Measurements from ENCODE around the gene OR8D2. TPM values are rescaled to one million over a fixed set of nuclear protein-coding genes. Genes with fewer than 3 reads are reported as not detected.
"Not testable (repeated sequence)": the region's sequence is repeated elsewhere in the genome, so short reads cannot be mapped to it uniquely, and the experiment has no call there.

OR8D2 gene
- total RNA-seq, 1 experiment from 2014 or later = not detected

GRCh38 chr11:124285610-124286344 is 34.2 kb downstream of the OR8D2 start:
- peak; percentile 89 for DNase-seq (ENCODE audit: low spot score)

GRCh38 chr11:124278261-124278660 is 41.7 kb downstream of the OR8D2 start:
- no peak for DNase-seq (ENCODE audit: low spot score)

GRCh38 chr11:124277804-124278203 is 42.2 kb downstream of the OR8D2 start:
- peak; percentile 37 for DNase-seq (ENCODE audit: low spot score)

GRCh38 chr11:124277207-124277606 is 42.8 kb downstream of the OR8D2 start:
- DNase-seq (ENCODE audit: low spot score) = no peak

- peak; percentile 92 for DNase-seq (ENCODE audit: low spot score)
These were observed 43.9 kb downstream of the OR8D2 start for GRCh38 chr11:124276081-124276480.

- DNase-seq (ENCODE audit: low spot score) = no peak
These were observed 46.0 kb downstream of the OR8D2 start for GRCh38 chr11:124274000-124274399.

- DNase-seq (ENCODE audit: low spot score) = not testable (repeated sequence)
These were observed 49.1 kb downstream of the OR8D2 start for GRCh38 chr11:124270886-124271285.

Other genes starting within 250 kb of the OR8D2 start
- 28.0 and 29.3 TPM in 2 replicates for gene VWA5A, start 204.7 kb downstream of the OR8D2 start, total RNA-seq (2014; rRNA removed; shearing (Covaris generic))
- not detected in 2 replicates for gene OR10D3, start 136.9 kb downstream of the OR8D2 start, total RNA-seq (2014; rRNA removed; shearing (Covaris generic))
- not detected in 2 replicates for gene OR8G1, start 79.1 kb downstream of the OR8D2 start, total RNA-seq (2014; rRNA removed; shearing (Covaris generic))
- gene OR8G5, start 63.8 kb downstream of the OR8D2 start, total RNA-seq (2014; rRNA removed; shearing (Covaris generic)) = not detected in 2 replicates
- gene OR8D1, start 6.2 kb downstream of the OR8D2 start, total RNA-seq (2014; rRNA removed; shearing (Covaris generic)) = not detected in 2 replicates
- gene OR8B2, start 64.3 kb upstream of the OR8D2 start, total RNA-seq (2014; rRNA removed; shearing (Covaris generic)) = not detected in 2 replicates
- not detected in 2 replicates for gene OR8B3, start 78.8 kb upstream of the OR8D2 start, total RNA-seq (2014; rRNA removed; shearing (Covaris generic))
- not detected in 2 replicates for gene OR8B4, start 104.7 kb upstream of the OR8D2 start, total RNA-seq (2014; rRNA removed; shearing (Covaris generic))
- not detected in 2 replicates for gene OR8B8, start 125.5 kb upstream of the OR8D2 start, total RNA-seq (2014; rRNA removed; shearing (Covaris generic))
- gene OR8B12, start 223.5 kb upstream of the OR8D2 start, total RNA-seq (2014; rRNA removed; shearing (Covaris generic)) = not detected in 2 replicates
- not detected in 2 replicates for gene OR8A1, start 249.8 kb upstream of the OR8D2 start, total RNA-seq (2014; rRNA removed; shearing (Covaris generic))